GM18873 (cell line): Measurements from ENCODE around the gene HTATIP2.
A peak's percentile ranks its signal among the peaks of the same experiment; 100 is the strongest.
"Not testable (repeated sequence)": the region's sequence is repeated elsewhere in the genome, so short reads cannot be mapped to it uniquely, and the experiment has no call there.

Experiments
- ATAC-seq: cut with Tn5 transposase; IDR thresholded peaks from one replicate; pipeline ENCODE4 v1.9.1; 2021; ENCODE audit warnings: mild to moderate bottlenecking, moderate library complexity, moderate number of reproducible peaks; ENCODE audit not compliant: unreplicated experiment, low FRiP score

Gene HTATIP2

DNA sequence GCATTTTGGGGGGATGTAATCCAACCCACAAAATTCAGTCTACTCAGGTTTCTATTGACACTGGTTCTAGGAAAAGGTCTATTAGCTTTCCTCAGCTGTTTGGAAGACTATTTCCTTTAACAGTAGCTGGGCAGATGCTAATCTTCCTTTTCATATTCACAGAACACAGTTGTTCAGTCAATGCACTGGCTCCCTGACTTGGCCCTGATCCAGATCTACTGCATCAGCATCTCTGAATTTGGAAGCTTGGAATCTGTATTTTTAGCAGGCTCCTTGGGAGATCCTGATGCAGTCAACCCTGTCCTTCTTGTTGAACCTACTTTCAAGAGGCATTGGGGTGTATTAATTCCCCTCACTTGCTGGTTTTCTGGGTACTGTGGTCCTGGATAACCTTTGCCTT, 6.3 kb downstream of the HTATIP2 start:
- no peak for ATAC-seq

DNA sequence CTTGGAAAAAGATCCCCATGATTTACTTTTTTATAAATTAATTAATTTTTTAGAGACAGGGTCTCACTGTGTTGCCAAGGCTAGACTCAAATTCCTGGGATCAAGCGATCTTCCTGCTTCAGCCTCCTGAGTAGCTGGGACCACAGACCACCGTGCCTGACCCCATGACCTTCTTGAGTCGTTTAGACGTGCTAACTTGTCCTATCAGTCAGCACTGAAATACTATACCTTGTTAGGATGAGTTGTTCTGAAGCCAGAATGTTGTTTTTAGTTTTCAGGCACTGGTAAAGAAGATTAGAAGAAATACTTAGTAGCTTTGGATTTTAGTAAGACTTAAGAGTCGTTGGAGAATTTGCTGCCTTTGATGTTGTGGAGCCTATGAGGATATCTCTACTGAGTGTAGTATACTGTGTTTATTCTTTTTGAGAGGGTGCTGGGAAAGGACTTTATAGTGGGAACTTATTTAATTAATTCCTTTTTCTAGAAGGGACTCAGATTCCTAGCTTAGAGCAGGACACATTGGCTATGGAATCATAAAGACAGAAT, 8.6 kb downstream of the HTATIP2 start:
- ATAC-seq = no peak

DNA sequence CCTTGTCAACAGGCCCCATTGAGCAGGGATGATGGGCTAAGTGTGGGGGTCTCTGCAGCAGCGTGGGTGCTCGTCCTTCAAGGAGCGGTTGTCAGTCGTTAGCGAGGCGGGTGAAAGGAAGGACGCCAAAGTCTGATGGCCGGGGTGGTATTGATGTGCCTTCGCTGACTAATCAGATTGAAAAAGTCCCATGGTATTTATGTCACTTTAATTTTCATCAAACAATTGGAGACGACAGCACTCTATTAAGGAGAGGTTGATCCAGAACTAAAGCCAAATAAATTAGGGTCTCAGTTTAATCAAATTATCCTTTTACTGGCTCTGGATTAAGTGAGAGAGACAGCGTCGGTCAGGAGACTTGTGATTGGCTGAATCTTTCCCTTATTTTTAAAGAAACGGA, 9.6 kb downstream of the HTATIP2 start:
- no peak for ATAC-seq

DNA sequence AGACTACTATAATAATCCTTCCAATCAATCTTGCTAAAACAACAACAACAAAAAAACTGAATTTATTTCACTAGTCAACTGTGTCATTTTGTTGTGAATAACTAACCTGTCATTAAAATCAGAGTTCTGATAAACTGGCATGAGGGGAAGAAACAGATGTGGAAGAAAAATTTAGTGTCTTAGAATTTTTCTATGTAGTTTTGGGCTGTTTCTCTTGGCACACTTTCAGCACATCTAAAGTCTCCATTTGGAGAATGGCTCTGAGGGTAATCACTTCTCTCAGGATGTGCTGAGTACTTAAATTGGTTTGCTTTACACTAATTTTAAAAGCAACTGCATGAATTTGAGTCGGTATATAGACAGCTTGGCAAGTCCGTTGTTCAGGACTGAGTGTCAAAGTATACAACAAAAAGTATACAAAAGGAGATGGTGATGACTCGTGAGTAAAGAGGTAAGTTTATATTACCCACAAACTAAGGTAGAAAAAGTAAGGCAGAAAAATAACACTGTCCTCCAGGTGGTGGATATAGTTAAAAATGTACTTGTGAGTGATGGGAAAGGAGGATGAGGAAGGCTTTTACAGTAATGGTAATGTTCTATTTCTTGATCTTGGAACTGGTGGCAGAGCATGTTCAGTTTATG, 10.2 kb downstream of the HTATIP2 start:
- ATAC-seq = no peak

DNA sequence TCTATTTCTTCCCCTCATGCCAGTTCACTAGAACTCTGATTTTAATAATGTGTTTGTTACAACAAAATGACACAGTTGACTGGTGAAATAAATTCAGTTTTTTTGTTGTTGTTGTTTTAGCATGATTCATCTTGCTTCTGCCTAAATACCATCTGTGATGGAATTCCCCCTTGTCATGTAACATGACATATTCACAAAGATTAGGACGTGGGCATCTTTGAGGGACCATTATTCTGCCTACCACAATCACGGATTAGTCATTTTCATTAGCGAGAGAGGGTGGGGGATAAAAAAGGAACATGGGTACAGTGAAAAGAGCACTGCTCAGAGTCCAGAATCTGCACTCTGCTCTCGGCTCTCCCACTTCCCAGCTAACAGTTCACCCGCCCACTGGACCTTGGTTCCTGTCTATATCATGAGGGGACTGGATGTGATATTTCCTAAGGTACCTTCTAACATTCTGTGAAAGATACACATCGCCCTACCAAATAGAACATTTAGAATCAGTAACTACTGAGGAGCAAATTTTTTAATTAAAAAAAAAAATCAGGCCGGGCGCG, 11.3 kb downstream of the HTATIP2 start:
- no peak for ATAC-seq

DNA sequence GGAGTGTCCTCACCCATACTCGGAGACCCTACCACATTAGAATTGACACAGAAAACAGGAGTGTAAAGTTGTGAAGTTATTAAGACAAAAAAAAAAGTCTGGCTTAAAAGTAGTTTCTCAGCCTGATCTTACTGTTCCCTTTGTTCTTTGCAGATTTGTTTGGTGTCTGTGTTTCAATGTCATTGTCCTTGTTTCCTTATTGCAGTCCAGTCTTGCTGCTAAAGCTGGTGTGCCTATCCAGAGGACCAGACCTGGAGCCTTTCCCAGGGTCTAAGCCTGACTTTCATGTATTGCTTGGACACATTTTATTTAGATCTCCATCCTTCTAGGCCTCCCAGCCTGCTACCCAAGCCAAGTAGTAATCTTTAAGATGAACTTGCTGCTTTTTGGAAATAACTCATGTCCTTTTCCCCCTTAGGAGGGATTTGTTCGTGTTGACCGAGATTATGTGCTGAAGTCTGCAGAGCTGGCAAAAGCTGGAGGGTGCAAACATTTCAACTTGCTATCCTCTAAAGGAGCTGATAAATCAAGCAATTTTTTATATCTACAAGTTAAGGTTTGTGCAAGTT, 12.7 kb downstream of the HTATIP2 start:
- ATAC-seq = no peak

DNA sequence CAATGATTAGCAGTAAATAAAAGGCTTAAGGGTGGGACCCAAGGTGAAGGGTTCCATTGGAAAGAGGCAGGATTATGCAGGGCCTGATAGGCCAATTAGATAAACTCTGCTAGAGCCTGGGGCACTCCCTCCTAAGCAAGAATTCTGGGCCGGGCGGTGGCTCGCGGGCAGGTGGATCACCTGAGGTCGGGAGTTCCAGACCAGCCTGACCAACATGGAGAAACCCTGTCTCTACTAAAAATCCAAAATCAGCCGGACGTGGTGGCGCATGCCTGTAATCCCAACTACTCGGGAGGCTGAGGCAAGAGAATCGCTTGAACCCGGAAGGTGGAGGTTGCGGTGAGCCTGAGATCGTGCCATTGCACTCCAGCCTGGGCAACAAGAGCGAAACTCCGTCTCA, 22.5 kb downstream of the HTATIP2 start:
- ATAC-seq = not testable (repeated sequence)

DNA sequence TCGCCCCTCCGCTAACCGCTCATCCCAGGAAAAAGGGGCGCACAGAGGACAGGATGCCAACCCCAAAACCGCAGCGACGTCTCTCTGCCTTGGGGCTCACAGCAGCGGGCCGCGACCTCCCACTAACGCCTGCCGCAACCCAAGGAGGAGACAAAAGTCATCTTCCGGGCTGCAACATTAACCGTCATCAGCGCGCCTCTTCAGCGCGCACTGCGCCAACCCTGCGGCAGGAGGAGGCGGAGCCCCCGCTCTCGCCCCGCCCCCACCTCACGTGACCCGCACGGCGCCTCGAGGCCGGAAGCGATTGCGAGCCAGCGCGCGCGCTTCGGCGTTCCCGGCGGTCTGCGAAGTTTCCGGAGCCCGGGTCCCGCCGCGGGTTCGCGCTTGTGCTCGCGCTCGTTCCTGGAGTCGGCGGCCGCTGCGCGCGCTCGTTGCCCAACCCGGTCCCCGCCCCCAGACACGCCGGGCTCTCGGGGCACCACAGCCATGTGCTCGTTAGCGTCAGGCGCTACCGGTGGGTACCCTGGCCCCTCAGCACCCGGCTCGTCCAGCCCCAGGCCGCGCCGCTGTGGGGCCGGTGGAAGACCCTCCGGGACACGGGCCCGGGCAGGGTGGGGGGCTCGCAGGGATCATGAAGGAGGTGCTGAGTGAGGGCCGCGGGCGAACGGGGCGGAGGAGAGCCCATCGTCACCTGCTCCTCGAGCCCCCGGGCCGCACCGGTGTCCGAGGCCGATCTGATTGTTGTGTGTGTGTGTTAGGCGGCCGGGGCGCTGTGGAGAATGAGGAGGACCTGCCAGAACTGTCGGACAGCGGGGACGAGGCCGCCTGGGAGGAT, 24.0 kb downstream of the HTATIP2 start, which contains the start of gene PRMT3:
Gene PRMT3, plus strand, starts transcription at position 456 of the 835 bp plus-strand sequence. Its CDS starts 31 bp downstream, at position 487.
- ATAC-seq = peak; percentile 62

DNA sequence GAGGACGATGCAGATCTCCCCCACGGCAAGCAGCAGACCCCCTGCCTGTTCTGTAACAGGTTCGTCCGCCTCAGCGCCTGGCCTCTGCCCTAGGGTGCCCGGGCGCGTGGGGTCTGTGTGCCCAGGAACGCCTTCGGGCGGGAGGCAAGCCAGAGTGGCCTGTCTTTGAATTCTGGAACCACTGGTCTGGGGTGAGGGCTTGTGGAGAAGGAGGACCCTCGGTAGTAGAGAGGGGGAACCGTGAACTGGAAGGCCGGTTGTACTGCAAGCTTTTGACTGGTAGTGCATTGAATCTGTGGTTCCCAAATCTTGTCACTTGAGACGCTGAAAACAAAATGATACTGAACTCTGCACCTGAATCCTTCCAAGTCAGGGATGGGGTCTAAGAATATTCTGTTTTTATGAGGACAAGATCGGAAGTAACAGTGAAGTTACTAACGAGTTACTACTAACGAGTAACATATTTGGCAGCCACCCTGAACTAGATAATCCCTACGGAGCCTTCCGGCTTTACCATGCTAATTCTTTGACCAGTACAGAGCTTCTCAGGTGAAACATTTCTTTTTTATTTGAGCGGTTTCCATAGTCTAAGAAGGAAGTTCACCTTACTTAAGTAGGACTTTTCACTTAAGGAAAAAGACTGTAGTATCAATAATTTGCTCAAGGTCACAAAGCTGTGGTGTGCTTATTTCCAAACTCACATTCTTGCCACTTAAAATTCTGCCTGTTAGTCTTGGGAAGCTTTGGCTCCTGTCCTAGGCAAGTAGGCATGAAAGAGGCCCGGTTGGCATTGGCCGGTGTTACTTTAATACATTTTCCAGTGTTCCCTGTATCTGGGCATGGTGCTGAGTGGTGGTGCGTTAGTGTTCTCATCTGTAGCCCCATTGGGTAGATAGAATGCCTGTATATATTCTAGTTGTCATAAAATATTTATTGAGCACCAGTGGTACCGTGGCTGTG, 24.9 kb downstream of the HTATIP2 start:
- ATAC-seq = peak; percentile 17

DNA sequence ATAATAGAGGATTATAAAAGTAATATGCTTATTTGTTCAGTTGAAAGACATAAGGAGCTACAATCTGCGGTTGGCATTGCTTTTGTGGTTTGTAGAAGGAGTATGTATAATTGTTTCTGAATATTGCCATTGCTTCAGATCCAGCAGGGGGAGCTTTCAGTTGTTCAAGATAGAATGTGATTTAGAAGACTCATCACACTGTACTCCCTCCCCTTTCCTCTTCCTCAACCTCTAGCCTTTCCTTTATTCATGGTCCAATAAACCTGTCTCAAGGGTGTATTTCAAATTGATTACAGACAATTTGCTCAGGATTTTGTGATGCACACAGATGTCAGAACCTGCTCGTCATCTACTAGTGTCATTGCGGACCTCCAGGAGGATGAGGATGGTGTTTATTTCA, 33.8 kb downstream of the HTATIP2 start:
- ATAC-seq = peak; percentile 73

DNA sequence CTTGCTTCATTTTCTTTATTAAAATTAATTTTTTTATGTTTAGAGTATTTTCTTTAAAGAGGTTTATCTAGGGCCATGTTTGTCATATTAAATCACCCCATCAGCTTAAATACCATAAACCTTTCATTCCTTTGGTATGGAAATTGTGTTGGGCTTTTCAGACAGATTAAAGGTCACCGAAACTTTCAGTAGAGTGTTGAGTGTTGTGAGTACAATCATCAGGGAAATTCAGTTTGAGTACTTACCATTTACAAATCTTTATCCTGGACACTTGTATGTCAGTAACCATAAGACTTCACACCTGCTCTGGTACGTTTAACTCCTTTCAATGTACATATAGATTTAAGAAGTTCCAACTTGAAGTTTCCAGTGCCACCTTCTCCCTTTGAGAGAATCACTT, 36.0 kb downstream of the HTATIP2 start:
- no peak for ATAC-seq

DNA sequence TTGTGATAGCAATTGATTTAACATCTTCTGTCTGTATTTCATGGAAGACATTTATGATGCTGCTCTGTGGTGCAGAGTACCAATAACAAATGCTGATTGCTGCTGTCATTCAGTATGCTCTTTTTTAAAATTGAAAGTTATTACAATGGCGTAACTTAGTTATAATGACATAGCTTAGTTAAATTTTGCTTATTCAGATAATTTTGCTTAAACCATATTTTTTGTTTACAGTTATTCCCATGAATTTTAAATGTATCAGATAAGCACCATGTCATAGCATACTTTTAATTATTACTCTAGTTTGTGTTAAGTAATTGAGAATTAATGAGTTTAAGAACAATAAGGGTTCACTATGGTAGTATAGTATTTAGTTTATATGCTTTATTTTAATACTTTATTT, 39.5 kb downstream of the HTATIP2 start:
- ATAC-seq = no peak

DNA sequence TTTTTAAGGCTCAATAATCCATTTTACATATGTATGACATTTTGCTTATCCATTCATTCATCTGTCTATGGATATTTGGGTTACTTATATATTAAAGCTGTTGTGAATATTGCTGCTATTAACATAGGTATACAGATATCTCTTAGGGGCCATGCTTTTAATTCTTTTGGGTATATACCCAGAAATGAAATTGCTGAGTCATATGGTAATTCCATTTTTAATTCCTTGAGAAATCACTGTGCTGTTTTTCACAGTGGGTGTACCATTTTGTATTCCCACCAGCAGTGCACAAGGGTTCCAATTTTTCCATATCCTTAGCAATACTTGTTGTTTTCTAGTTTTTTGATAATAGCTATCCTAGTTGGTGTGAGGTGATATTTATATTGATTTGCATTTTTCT, 43.0 kb downstream of the HTATIP2 start:
- ATAC-seq = no peak

DNA sequence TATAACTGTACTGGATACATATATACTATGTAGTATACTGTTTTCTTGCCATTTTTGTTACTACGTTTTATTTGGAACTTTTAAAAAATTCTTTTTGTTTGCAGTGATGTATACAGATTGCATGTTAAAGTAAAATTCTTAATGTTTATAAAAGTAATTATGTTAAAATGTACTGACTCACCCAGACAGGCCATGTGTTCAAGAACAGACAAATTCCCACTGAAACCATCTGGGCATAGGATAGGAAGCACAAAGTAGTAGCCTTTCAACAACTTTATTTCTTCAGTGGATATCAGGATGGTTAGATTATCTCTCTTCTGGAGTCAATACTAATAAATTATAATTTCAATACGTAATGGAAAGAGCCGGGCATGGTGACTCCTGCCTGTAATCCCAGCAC, 43.8 kb downstream of the HTATIP2 start:
- no peak for ATAC-seq

DNA sequence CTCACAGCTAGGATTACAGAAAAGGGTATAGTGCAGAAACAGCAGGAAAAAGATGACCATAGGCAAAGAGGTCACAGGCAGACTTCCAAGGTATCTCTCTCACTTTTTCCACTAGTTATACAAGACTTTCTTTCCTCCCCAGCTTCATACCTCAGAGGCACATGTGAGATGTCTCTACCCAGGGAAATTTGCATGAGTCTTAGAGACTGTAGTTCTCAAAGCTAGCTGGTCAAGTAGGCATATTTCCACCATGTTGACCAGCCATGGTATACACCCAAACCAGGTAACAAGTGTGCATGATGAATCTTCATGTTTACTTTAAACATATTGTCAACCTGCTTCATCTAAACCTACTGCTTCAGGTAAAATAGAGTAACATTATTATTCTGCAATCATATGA, 51.9 kb downstream of the HTATIP2 start:
- no peak for ATAC-seq

DNA sequence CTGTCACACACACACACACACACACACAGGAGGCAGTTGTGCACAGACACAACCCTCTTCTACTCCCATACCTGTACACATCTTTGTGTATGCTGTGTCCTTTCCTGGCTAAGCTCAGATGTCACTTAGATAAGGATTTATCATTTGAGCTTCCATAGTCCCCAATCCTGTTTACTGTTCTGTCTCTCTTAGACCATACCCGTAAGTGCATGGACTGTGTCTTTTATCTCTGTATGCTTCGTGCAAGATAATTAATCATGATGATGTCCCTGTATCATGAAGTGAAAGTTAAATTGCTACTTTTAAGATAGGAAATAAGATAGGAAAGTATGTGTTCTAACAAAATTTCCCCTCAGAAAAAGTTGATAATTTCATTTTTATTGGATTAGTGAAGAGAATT, 54.3 kb downstream of the HTATIP2 start:
- no peak for ATAC-seq

DNA sequence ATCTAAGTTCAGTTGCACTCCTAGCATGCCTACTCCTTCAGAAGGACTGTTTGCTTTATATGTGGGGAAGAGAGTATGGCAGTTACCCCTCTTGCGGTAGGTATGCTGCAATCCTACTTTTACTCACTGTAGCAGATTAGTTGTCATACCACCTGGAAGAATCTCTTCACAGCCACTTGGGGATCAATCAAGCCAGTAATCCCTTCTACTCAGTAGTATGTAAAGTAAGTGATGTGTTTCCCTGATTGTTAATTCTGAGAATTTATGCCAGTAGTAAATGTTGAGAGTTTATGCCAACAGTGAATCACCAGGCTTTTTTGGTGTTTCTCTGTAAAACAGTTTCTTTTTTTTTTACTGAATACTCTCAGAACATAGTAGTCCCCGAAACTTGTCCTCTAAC, 58.4 kb downstream of the HTATIP2 start:
- ATAC-seq = no peak

DNA sequence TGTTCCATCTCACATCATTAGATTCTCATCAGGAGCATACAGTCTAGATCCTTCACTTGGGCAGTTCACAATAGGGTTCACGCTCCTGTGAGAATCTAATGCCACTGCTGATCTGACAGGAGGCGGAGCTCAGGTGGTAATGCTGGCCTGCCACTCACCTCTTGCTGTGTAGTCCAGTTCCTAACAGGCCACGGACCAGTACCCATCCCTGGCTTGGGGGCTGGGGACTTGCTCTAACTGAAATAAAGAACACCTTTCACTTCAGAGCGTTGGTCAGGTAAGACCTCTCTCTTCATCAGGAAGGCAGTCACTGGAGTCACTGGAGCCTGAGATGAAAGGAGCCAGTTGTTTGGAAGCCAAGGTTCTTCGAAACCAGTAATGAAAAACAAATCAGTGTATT, 65.7 kb downstream of the HTATIP2 start:
- ATAC-seq = no peak
